Stimulated activated CD8-positive, alpha-beta memory T cell treated with anti-CD3 and anti-CD28 coated beads, Interleukin-12 subunit alpha, Interleukin-12 subunit beta, amount 100 ng/mL, for 24 hours (primary cell): Measurements from ENCODE around the gene PCSK6.
"Not testable (repeated sequence)": the region's sequence is repeated elsewhere in the genome, so short reads cannot be mapped to it uniquely, and the experiment has no call there.

Experiments
- DNase-seq: peaks from one replicate; pipeline ENCODE4 v3.0.0-alpha.2; 2020; ENCODE audit errors: extremely low read depth

The PCSK6 gene

DNA sequence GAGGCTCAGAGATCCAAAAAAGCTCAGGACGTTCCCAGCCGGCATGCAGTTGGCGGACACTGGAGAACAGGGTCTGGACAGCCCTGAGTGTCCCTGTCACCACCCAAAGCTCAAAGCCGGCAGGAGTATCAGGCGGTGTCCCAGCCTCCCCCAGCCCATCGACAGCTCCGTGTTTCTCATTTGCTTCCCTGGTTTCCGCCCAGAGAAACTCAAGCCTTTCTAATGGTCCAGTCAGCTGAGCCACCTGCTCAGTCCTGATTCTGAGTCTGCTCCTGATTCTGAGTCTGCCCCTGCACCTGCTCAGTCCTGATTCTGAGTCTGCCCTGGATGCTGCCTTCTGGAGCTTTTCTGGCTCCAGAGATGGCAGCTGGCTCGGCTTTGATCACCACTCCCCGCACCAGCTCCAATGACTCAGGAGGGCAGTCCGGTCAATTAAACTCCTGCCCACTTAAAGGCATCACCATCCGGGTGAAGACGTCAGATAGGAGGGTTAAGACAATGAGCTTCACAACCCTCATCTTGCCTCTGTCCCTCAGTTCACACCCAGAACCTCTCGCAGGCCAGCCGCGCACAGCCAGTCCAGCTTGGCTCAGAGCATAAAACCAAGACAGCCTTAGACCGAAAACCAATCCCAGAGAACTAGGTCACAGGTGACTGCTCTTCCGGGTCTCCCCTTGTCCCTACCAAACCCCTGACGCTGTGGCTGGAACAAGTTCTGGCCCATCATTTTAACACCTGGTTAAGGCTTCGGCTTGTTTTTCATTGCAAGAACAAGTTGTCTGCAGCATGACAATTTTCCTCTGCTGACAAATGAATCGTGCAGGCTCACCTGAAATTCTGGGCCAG lies 6.8 kb downstream of the PCSK6 start:
- DNase-seq = no peak

GRCh38 chr15:101481917-101482525 lies 7.5 kb downstream of the PCSK6 start:
- DNase-seq = no peak

DNA sequence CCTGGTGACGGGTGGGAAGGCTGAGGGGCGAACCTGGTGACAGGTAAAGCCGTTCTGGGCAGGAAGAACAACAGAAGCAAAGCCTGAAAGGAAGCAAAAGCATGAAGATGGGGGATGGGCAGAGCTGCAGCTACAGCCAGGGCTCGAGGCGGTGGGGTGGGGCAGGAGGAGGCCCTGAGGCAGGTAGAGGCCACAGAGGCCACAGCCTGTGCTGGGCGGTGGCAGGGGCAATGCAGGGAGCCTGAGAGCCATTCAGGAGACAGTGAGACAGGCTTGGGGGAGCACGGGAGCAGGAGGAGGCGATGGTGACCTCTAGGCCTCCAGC lies 8.2 kb downstream of the PCSK6 start:
- no peak for DNase-seq

DNA sequence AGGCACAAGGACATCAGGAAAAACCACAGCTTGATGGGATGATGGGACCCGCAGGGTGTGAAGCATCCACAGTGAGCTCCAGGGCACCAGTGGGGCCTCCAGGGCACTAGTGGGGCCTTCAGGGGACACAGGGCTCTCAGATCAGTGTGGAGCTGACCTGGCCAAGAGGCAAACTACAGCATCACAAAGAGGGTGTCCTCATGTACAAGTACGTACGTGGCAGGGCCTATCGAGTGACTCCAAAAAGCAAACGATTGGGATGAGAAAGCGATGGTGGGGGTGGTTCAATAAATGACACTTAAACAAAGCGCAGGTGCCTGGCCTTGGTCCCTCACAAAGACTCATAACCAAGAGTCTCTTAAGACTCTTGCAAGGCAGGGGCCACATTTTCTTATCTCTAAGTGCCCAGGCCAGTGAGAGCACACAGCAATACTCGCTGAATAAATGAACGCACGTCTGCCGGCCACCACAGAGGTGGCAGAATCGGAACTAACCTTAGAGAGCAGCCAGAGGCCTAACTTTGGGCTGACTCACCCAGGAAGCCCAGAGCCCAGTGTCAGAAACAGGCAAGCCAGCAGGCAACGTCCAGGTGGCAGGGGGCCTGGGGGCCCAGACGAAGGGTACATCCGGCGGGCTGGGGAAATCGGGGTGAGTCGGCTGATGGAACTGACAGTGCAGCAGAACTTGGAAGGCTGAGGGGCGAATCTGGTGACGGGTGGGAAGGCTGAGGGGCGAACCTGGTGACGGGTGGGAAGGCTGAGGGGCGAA lies 8.7 kb downstream of the PCSK6 start:
- no peak for DNase-seq

DNA sequence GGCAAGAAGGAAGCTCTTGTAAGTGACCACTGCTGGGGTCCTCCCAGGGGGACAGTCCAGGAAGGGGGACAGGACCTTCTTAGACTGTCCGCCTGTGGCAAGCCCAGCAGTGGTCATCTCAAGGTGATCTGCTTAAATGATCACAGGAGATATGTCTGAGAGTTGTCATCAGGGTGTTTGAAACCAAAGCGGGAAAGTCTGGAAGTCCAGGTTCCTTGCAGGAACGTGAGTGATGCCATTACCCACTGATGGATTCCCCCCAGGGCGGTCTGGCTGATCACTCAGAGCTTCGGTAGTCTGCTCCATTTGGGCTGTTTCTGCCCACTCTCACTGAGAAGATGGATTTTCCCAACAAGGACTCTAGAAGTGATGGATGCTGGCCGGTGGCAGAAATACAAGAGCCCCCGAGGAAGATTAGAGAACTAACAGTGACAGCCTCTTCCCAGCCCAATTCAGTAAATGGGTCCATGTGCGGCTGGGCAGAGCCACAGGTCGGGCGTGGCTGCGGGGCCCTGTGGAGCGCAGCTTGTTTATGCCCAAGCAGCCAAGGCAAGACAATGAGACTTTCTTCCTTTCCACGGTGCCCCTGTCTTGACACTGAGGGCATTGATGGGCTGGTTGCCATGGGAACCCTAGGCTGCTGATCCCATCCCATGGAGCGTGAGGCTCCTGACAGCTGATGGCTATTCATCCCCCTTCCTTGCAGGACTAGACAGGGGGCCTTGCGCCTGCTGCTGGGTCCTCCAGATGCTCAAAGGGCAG lies 9.5 kb downstream of the PCSK6 start:
- no peak for DNase-seq

DNA sequence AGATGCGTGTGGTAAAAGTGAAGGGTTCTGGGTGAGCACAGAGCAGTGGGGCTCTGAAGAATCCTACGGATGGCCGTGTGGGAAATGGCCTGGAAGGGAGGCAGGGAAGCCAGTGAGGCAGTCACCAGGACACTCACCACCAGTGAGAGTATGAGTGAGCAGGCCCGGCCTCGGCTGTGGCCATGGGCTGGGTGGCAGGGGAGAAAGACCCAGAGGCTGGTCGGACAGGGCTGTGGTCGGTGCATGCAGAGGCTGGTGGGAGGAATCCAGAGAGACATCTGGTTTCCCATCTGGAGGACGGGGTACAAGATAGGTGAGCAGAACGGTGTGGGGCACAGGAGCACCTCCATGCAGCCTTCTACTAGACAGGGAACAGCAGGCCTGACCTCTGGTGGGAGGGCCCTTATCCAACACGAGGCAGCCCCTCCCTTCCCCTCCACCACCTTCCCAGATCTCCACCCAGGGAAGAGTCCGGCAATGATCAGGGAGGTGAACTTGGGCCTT lies 10.1 kb downstream of the PCSK6 start:
- DNase-seq = no peak

GRCh38 chr15:101478701-101479341 lies 10.7 kb downstream of the PCSK6 start:
- DNase-seq = no peak

DNA sequence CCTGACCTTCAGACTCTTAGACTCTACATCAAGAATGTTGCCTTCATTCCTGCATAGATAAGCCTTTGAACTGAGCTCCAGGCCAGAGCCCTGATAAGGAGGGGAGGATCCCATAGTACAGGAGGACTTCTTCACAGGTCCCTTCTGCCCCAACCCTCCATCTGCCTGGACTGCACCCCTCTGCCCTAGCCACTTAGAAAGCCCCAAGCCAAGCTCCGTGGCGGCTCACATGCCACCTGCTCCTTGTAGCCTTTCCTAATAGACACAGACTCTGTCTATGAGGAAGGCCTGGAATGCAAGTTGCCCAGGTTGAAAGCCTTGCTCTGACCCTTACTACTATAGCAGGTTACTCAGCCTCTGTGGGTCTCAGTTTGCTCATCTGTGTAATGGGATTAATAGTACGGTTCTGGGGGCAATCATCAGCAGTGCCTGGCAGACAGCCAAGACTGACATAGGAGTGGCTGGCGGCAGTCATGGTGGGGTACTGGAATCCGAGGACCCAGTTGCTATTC lies 11.6 kb downstream of the PCSK6 start:
- no peak for DNase-seq

GRCh38 chr15:101476756-101477155 lies 12.8 kb downstream of the PCSK6 start:
- DNase-seq = no peak

DNA sequence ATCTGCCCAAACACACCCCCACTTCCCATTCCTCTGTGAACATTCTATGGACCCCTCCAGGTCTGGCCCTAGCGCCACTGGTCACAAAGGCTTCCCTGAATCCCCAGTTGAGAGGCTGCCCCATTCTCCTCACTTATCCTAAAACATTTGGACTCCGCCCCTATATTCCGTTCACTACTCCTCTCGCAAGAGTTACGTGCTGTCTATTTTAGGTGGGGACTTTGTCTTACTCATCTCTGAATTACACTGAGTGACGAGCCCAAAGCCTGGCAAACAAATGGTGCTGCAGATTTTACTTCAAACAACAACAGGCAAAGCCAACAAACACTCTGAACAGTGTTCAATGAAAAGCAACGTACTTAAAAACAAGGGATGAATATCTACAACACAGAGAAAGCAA lies 14.5 kb downstream of the PCSK6 start:
- no peak for DNase-seq

GRCh38 chr15:101474233-101474632 lies 15.3 kb downstream of the PCSK6 start:
- no peak for DNase-seq

- DNase-seq = no peak
Measured at GRCh38 chr15:101472033-101472432, 17.5 kb downstream of the PCSK6 start.

GRCh38 chr15:101470548-101471239 lies 18.8 kb downstream of the PCSK6 start:
- DNase-seq = no peak

- no peak for DNase-seq
Measured at GRCh38 chr15:101469520-101470288, 19.8 kb downstream of the PCSK6 start.

- DNase-seq = no peak
Measured at GRCh38 chr15:101466188-101466587, 23.3 kb downstream of the PCSK6 start.

- DNase-seq = no peak
Measured at GRCh38 chr15:101464999-101465669, 24.4 kb downstream of the PCSK6 start.

GRCh38 chr15:101464256-101464998 lies 25.1 kb downstream of the PCSK6 start:
- DNase-seq = no peak

DNA sequence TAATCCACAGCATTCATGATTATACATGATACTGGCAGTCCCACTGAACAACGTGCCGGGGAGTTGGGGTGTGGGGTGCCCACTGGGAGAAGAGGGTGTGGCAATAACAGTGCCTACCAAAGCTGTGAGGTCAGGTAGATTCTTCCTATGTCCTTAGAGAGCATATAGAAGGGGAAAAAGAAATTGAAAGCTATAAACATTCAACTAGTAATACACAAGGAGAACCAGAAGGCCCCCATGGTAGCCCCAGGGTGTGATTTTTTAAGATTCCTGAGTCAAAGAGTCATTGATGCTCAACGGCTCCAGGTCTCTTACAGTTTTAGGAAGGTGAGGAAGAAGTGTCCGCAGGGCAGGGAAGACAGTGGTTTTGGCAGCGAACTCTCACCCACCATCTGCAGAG lies 25.8 kb downstream of the PCSK6 start:
- not testable (repeated sequence) for DNase-seq
